Activated naive CD8-positive, alpha-beta T cell treated with anti-CD3 and anti-CD28 coated beads for 36 hours (primary cell): Measurements from ENCODE around the gene KRT33A. TPM values are rescaled to one million over a fixed set of nuclear protein-coding genes. Genes with fewer than 3 reads are reported as not detected.
A peak's percentile ranks its signal among the peaks of the same experiment; 100 is the strongest.

Experiments
- DNase-seq: peaks from one replicate; pipeline ENCODE4 v3.0.0; 2021
- H3K27ac Mint-ChIP-seq: one replicate; pipeline ENCODE4 v1.8.0; 2022; ENCODE audit warnings: mild to moderate bottlenecking, moderate library complexity, mixed read lengths
- H3K27me3 Mint-ChIP-seq: one replicate; pipeline ENCODE4 v1.8.0; 2022; ENCODE audit warnings: mild to moderate bottlenecking, mixed read lengths
- H3K36me3 Mint-ChIP-seq: one replicate; pipeline ENCODE4 v1.8.0; 2021; ENCODE audit warnings: mild to moderate bottlenecking, mixed read lengths
- H3K4me1 Mint-ChIP-seq: one replicate; pipeline ENCODE4 v1.8.0; 2021; ENCODE audit warnings: mixed read lengths
- H3K4me3 Mint-ChIP-seq: one replicate; pipeline ENCODE4 v1.8.0; 2022; ENCODE audit warnings: mild to moderate bottlenecking, moderate library complexity, mixed read lengths
- H3K9me3 Mint-ChIP-seq: one replicate; pipeline ENCODE4 v1.8.0; 2022; ENCODE audit warnings: mixed read lengths
- total RNA-seq, 2 experiments: library from RNA; stranded (reverse); gene quantifications; one replicate each; pipeline ENCODE4 v1.2.3, GENCODE V29; 2021

Gene KRT33A
- total RNA-seq, 2 experiments from 2014 or later = not detected

DNA sequence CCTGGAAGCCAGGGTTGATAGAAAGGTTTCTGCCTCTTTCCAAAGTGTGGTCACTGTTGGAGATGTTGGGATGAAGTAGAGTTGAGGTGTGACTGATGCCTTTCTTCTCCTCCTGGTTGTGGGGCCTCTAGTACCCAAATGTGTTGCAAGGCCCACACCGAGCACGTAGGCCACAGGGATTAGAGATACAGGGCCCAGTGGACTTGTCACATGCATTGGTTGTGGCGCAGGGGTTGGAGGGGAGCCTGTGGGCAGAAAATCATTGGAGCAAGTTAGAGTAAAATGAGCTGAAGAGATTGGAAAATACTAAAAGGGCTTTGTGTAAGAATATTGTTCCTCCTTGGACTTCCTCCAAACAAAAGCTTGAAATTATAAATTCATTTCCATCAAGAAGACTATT lies 4.6 kb downstream of the KRT33A start:
- Mint-ChIP-seq H3K9me3 (peaks cover 10% of the 10 kb centered on the region), H3K27me3 (no peaks in the 10 kb centered on the region), H3K27ac (no peak overlapping the region), H3K4me1 (peaks cover 19% of the 10 kb centered on the region), H3K4me3 (no peak overlapping the region), H3K36me3 (peaks cover 13% of the 10 kb centered on the region)
- no peak for DNase-seq

DNA sequence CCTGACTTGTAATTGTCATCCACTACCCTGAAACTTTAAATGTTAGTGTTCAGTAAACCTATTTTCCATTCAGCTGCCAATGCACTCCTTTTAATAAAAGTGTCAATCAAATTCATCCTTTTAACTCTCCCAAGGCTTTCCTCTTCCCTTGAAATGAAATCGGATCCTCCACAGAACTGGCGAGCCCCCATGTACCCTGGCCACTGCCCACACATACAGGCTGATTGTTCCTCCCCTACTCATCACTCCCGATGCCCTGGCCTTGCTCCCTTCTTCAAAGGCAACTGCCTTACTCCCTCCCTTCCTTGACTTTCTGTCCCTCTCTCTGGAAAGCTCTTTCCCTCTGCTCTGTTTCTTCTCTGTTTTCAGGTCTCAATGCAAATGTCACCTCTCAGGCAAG lies 7.6 kb downstream of the KRT33A start:
- Mint-ChIP-seq H3K4me3 (no peak overlapping the region), H3K27ac (no peak overlapping the region), H3K36me3 (peaks cover 13% of the 10 kb centered on the region), H3K4me1 (peaks cover 47% of the 10 kb centered on the region), H3K27me3 (no peaks in the 10 kb centered on the region), H3K9me3 (peaks cover 10% of the 10 kb centered on the region)
- no peak for DNase-seq

DNA sequence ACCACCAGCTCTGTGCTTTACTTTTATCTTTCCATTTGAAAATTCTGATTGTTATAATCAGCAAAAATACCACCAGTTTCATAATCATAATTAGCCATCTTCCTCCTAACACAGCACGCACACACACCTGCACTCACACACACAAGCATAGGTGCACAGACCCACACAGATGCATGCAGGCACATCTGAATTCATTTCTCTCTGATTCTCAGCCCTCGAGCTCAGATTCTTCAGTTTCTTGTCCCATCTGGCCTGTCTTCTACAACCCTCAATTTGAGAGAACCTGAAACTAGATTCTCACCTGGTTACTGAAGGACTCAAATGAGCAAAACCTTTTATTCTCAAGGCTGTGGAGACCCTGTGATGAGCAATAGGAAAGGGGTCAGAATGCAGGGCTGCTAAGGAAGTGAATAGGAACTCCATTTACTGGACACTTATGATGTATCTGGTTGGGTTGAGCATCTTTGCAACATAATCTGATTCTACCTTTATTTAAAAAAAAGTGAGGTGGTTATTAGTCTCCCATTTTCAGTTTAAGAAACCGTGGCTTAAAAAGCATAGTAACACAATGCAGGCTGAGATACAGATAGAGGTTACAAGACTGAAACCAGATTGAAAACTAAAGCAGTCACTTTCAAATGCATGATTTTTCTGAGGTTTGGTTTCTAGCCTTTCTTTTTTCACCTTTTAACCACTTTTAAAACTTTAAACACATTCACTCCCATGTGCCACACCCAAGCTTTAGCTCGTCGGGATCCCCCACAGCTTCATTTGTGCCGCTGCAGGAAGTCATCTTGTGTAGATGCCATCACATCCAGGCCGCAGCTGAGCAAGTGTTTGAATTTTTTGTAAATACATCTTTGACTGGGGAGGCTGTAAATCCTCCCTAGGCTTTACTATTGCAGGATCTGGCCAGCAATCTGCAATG lies 9.4 kb downstream of the KRT33A start:
- H3K4me3 Mint-ChIP-seq = peak overlapping the region; percentile 8
- no peaks in the 10 kb centered on the region for H3K27me3 Mint-ChIP-seq
- peak overlapping the region; percentile 55 for H3K27ac Mint-ChIP-seq
- H3K9me3 Mint-ChIP-seq = peaks cover 10% of the 10 kb centered on the region
- peaks cover 13% of the 10 kb centered on the region for H3K36me3 Mint-ChIP-seq
- peaks cover 50% of the 10 kb centered on the region for H3K4me1 Mint-ChIP-seq
- peak; percentile 56 for DNase-seq

DNA sequence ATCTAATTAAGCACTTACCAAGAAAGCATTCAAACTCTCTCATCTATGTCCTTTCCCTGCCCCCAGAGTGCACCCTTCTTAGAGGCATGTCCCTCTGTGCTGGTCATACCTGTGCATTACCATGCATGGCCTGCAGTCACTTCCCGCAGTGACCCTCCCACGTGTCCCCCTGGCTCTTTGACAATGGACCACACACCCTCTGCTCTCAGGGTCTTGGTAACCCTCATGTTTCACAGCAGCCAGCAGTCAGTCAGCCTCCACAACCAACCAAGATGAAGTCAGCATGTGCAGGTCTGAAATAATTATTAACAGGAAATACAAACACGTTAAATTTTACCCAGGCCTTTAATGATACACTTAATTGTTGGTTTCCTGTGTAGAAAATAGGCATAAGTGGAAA lies 10.1 kb downstream of the KRT33A start:
- no peak overlapping the region for H3K27ac Mint-ChIP-seq
- peaks cover 55% of the 10 kb centered on the region for H3K4me1 Mint-ChIP-seq
- no peak for DNase-seq
- peaks cover 10% of the 10 kb centered on the region for H3K9me3 Mint-ChIP-seq
- H3K27me3 Mint-ChIP-seq = no peaks in the 10 kb centered on the region
- H3K36me3 Mint-ChIP-seq = peaks cover 13% of the 10 kb centered on the region
- H3K4me3 Mint-ChIP-seq = peak overlapping the region; percentile 16

DNA sequence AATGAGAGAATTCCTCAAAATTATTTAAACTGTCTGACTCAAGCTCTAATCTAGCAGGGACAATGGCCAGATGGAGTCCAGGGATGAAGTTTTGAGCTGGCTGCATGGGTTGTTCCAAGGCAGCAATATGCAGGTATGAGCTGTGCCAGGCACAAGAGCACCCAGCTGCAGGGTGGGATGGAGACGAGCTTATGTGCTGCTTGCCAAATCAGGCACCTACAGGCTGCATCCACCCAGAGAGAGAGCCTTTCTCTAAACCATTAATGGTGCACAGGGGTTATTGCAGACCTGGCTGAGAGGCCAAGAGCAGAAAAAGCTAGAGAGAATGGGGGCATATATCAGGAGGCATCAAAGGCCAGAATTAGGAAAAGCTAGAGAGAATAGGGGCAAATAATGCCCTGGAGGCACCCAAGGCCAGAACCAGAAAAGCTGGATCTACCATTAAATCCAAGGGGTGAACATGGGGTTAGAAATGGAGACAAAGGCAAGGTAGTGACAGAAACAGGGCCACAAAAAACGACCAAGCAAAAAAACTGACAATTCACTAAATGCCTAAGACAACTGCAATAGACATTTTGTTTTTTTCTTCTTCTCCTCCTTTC lies 11.0 kb downstream of the KRT33A start:
- H3K9me3 Mint-ChIP-seq = peaks cover 10% of the 10 kb centered on the region
- DNase-seq = no peak
- H3K4me1 Mint-ChIP-seq = peaks cover 62% of the 10 kb centered on the region
- peaks cover 13% of the 10 kb centered on the region for H3K36me3 Mint-ChIP-seq
- H3K27ac Mint-ChIP-seq = no peak overlapping the region
- no peaks in the 10 kb centered on the region for H3K27me3 Mint-ChIP-seq
- H3K4me3 Mint-ChIP-seq = no peak overlapping the region

DNA sequence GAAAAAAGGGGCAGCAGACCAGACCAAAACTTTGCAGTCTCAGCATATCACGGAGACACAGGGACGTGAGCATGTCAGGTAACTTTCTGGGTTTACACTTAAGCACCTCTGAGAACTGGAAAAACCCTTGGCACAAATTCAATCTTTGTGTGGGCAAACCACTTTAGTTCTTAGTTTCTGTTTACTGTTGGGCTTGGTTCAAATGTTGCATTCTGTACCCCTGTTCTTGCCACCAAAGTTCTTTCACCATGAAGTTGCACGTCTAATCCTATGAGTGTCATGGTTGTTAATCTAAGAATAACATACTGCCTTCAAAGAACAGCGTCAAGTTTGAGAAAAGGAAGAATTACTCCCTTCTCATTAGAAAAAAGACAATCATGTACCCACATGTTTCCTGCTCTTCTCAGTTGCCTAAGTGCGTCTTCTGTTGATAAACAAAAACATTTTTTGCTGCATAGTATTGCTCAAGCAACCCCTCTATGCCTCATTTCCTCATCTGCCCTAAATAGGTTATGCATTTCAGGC lies 11.6 kb downstream of the KRT33A start:
- Mint-ChIP-seq H3K4me1 (peaks cover 67% of the 10 kb centered on the region), H3K27ac (no peak overlapping the region), H3K27me3 (no peaks in the 10 kb centered on the region), H3K9me3 (peaks cover 10% of the 10 kb centered on the region), H3K4me3 (no peak overlapping the region), H3K36me3 (peaks cover 13% of the 10 kb centered on the region)
- DNase-seq = no peak

DNA sequence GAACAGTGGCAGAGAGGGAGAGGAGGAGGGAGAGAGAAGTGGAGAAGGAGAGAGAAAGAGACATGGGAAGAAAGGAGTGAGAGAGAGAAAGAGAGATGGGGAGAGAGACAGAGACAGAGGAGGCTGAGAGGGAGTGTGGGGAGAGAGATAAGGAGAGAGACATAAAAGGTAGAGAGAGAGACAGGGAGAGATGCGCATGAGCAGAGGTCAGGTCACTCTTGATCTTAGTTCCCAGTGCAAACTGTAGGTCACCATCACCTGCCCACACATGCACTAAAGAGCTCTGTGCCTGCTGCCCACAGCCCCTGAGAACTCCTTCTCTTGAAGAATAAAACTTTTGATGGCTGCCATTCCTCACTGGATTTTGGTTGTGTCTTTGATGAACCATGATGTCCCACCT lies 14.9 kb downstream of the KRT33A start:
- peaks cover 50% of the 10 kb centered on the region for H3K4me1 Mint-ChIP-seq

DNA sequence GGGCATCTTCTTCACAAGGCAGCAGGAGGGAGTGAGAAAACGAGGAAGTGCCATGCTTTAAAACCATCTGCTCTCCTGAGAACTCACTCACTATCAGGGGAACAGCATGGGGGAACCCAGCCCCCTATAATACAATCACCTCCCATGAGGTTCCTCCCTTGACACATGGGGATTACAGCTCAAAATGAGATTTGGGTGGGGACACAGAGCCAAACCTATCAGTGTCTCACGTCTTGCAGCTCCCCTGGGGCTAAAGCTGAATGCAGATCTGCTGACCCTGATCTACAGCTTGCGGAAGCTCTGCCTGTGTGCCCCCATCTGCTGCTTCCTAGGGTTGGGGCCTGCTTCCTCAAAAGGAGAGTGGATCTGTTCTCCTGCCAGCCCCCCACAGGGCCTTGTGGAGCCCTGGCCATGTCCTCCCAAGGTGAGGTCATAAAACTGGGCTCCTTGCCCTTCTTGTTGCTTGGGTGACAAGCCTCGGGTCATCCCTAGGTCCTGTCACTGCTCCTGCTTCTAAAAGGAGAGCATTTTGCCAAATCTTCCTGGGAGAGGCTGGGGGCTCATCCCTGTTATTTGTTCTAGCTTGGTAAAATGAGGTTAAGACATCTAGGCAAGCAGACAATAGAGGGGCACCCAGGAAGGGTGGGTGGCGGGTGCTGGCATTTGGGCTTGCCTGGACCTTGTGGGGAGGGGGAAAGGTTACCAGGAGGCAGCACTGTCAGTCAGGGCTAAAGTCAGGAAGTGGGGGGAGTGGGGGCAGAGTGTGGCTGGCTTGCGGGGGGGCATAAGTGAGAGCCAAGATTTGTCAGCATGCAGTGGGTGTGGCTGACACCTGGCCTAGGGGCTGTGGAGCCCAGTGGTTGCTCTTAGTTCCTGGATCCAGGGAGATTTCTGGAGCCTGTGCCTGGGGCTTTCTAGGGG lies 16.0 kb downstream of the KRT33A start:
- Mint-ChIP-seq H3K4me3 (no peak overlapping the region), H3K4me1 (peaks cover 41% of the 10 kb centered on the region), H3K9me3 (no peaks in the 10 kb centered on the region), H3K36me3 (no peaks in the 10 kb centered on the region), H3K27me3 (no peaks in the 10 kb centered on the region), H3K27ac (no peak overlapping the region)
- no peak for DNase-seq

More for the DNA sequence above, 14.9 kb downstream of the KRT33A start:
- H3K27me3 Mint-ChIP-seq = no peaks in the 10 kb centered on the region
- H3K27ac Mint-ChIP-seq = no peak overlapping the region
- no peak for DNase-seq
- H3K4me3 Mint-ChIP-seq = no peak overlapping the region
- H3K36me3 Mint-ChIP-seq = no peaks in the 10 kb centered on the region
- H3K9me3 Mint-ChIP-seq = no peaks in the 10 kb centered on the region

DNA sequence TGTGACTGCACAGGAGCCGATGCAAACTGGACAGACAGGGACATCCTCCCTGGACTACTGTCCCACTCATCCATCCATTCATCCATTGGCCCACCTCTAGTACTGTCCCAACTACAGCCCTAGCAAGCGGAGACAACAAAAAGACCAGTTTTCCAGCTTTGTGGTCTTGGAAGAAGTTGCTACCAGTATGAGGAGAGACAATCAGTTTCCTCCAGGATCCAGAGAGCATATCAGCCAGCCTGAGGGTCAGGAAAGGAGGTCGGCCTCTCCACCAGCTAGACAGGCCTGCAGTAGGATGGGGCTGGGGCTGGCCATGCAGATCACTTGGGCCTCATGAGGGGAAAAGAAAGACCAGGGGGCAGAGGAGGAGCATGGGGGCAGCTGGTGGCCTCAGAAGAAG lies 16.8 kb downstream of the KRT33A start:
- Mint-ChIP-seq H3K4me3 (no peak overlapping the region), H3K27me3 (no peaks in the 10 kb centered on the region), H3K36me3 (no peaks in the 10 kb centered on the region), H3K9me3 (no peaks in the 10 kb centered on the region), H3K27ac (no peak overlapping the region), H3K4me1 (peaks cover 34% of the 10 kb centered on the region)
- DNase-seq = no peak

DNA sequence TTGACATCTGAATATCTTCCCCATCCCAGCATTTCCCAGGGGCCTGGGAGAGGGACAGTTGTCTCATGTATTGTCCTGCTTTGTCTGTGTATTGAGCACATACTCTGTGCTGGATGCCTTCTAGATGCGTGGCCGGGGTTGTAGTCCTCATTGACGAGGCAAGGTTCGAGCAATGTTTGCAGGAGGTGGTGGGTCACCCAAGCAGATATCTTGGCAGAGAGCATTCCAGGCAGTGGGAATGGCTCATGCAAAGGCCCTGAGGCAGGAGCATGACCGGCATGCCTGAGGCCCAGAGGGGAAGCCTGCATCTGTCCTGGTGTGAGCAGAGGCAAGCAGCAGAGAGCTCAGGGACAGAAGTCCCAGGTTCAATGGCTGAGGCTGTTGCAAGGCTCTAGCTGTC lies 17.5 kb downstream of the KRT33A start:
- no peaks in the 10 kb centered on the region for H3K27me3 Mint-ChIP-seq
- H3K36me3 Mint-ChIP-seq = no peaks in the 10 kb centered on the region
- H3K27ac Mint-ChIP-seq = no peak overlapping the region
- DNase-seq = no peak
- H3K4me3 Mint-ChIP-seq = no peak overlapping the region
- H3K4me1 Mint-ChIP-seq = peaks cover 29% of the 10 kb centered on the region
- no peaks in the 10 kb centered on the region for H3K9me3 Mint-ChIP-seq

DNA sequence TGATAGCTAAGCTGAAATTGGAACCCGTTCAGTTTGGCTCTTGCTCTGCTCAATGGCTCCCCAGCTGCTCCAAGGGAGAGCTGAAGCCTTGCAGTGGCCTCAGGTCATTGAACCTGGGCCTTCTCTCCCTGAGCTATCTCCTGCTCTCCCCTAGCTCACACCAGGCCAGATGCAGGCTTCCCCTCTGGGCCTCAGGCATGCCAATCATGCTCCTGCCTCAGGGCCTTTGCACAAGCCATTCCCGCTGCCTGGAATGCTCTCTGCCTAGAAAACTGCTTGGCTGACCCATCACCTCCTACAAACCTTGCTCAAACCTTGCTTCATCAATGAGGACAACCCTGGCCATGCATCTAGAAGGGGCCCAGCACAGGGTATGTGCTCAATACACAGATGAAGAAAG lies 18.4 kb downstream of the KRT33A start:
- Mint-ChIP-seq H3K36me3 (no peaks in the 10 kb centered on the region), H3K4me3 (no peak overlapping the region), H3K4me1 (peaks cover 30% of the 10 kb centered on the region), H3K27ac (no peak overlapping the region), H3K27me3 (no peaks in the 10 kb centered on the region), H3K9me3 (no peaks in the 10 kb centered on the region)
- no peak for DNase-seq

DNA sequence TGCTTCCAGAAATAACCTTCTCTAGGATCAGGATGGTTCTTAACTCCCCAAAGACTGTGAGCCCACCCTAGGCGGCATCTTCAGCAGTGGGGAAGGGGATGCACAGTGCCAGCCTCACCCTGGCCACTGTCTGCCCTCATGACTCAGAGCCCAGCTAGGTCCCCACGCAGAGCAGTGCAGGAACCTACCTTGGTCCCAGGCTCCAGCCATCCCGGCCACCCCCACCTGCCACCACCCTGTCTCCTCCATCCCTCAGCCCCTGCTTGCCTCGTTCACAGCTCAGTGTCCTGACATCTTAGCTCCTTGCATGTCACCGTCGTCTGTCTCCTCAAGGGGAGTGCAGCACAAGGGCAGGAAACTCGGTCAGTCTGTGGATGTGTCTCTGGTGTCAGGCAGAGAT lies 19.0 kb downstream of the KRT33A start:
- H3K4me3 Mint-ChIP-seq = no peak overlapping the region
- H3K9me3 Mint-ChIP-seq = no peaks in the 10 kb centered on the region
- H3K36me3 Mint-ChIP-seq = no peaks in the 10 kb centered on the region
- no peak for DNase-seq
- H3K4me1 Mint-ChIP-seq = peaks cover 36% of the 10 kb centered on the region
- no peak overlapping the region for H3K27ac Mint-ChIP-seq
- no peaks in the 10 kb centered on the region for H3K27me3 Mint-ChIP-seq

DNA sequence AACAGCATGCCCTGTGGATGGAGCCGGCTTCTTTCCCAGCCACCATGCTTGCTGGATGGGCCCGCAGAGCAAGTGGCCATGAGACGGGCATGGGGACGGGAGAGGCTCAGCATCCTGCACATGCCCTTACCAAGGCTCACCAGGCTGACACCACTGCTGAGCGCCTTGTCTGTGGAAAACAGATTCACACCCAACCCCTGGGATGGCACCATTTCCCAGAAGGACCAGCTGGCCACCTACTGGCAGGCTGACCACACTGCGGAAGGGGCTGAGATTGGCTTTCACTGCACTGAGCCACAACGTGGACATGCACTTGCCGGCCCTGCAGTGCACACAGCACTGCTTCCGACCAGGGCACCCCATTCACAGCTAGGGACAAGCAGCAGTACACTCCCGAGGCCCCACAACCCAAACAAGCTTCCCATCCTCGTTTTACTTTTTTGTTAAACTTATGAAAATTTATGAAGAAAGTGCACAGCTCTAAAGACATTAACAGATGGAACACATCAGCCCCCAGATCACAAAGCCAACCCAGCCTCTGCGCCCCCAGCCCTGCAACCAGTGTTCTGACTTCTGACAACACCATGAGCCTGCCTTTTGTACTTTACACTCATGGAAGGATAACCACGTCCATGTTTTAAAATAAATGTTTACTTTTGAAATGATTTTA lies 21.2 kb downstream of the KRT33A start:
- Mint-ChIP-seq H3K4me3 (no peak overlapping the region), H3K27ac (no peak overlapping the region), H3K4me1 (peaks cover 29% of the 10 kb centered on the region), H3K27me3 (no peaks in the 10 kb centered on the region), H3K9me3 (no peaks in the 10 kb centered on the region), H3K36me3 (no peaks in the 10 kb centered on the region)
- DNase-seq = no peak

DNA sequence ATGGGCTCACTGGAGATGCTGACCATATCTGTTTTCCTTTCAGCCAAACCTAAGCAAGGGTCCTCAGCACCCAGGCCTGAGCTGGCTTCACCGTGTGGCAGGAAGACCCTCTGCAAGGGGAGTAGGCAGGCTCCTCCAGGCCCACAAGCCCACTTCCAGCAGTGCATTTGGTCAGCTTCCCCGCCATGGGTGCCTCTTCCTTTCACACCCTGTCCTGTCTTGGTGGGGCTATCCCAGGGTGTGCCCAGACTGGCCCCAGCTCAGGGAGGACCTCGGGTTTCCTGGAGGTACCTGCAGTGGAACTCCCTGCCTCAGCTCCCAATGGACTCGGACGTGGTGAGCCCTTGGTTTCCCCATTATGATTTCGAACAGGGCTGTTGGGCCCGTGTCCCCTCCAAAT lies 22.4 kb downstream of the KRT33A start:
- Mint-ChIP-seq H3K4me1 (peaks cover 25% of the 10 kb centered on the region), H3K4me3 (no peak overlapping the region), H3K36me3 (no peaks in the 10 kb centered on the region), H3K27ac (no peak overlapping the region), H3K27me3 (no peaks in the 10 kb centered on the region), H3K9me3 (no peaks in the 10 kb centered on the region)
- DNase-seq = no peak
